Stimulated activated CD8-positive, alpha-beta memory T cell treated with anti-CD3 and anti-CD28 coated beads, Interleukin-12 subunit alpha, Interleukin-12 subunit beta, amount 100 ng/mL, for 4 hours (primary cell): Measurements from ENCODE around the gene C12orf57.
"Not testable (repeated sequence)": the region's sequence is repeated elsewhere in the genome, so short reads cannot be mapped to it uniquely, and the experiment has no call there.

Experiments used
- DNase-seq: peaks from one replicate; pipeline ENCODE4 v3.0.0-alpha.2; 2020; ENCODE audit warnings: low read depth

The C12orf57 gene

GRCh38 chr12:6943722-6944380, at the start of gene C12orf57, which contains the start of gene RNU7-1:
Gene C12orf57, plus strand, starts transcription at chr12:6944022. Its CDS starts 100 bp downstream, at chr12:6944122.
Gene RNU7-1, plus strand, starts transcription at chr12:6943816.
- DNase-seq: peak; percentile 50

- DNase-seq: no peak
Observed at GRCh38 chr12:6894321-6894720, 49.5 kb upstream of the C12orf57 start.

- no peak for DNase-seq
Observed at GRCh38 chr12:6896846-6897435, 46.9 kb upstream of the C12orf57 start.

GRCh38 chr12:6899427-6899826, 44.4 kb upstream of the C12orf57 start:
- DNase-seq: no peak

- DNase-seq: no peak
Observed at GRCh38 chr12:6899837-6900519, 43.8 kb upstream of the C12orf57 start.

GRCh38 chr12:6902448-6902847, 41.4 kb upstream of the C12orf57 start:
- DNase-seq: no peak

GRCh38 chr12:6903722-6904121, 40.1 kb upstream of the C12orf57 start:
- DNase-seq: no peak

GRCh38 chr12:6904280-6905276, 39.2 kb upstream of the C12orf57 start, which contains the start of gene LRRC23:
Gene LRRC23, plus strand, starts transcription at chr12:6904822. Its CDS starts 812 bp downstream, at chr12:6905634.
- peak; percentile 92 for DNase-seq

GRCh38 chr12:6905414-6906040, 38.3 kb upstream of the C12orf57 start:
- no peak for DNase-seq

- not testable (repeated sequence) for DNase-seq
Observed at GRCh38 chr12:6908141-6908540, 35.7 kb upstream of the C12orf57 start.

- no peak for DNase-seq
Observed at GRCh38 chr12:6909421-6910145, 34.2 kb upstream of the C12orf57 start.

GRCh38 chr12:6912164-6912935, 31.5 kb upstream of the C12orf57 start:
- DNase-seq: no peak

GRCh38 chr12:6914246-6914946, 29.4 kb upstream of the C12orf57 start, which contains the start of gene ENO2:
Gene ENO2, plus strand, starts transcription at chr12:6914580. Its CDS starts 1,253 bp downstream, at chr12:6915833.
- peak; percentile 75 for DNase-seq

- DNase-seq: no peak
Observed at GRCh38 chr12:6914947-6915788, 28.7 kb upstream of the C12orf57 start.

- DNase-seq: no peak
Observed at GRCh38 chr12:6915789-6916285, 28.0 kb upstream of the C12orf57 start.

GRCh38 chr12:6916426-6917200, 27.2 kb upstream of the C12orf57 start:
- no peak for DNase-seq
